ENCODE results near the gene UBR2. TPM values are rescaled to one million over a fixed set of nuclear protein-coding genes. Genes with fewer than 3 reads are reported as not detected.

UBR2 gene
- total and polyA plus RNA-seq, 2 of the 13 experiments (the other 11 are each of a cell fraction or from before 2014, with no cell fraction given) = 17.6 to 29.3 TPM

- TF ChIP-seq ZKSCAN5 (CRISPR knock-in tag; IDR thresholded peaks at IDR 0.05) (no peak), ATF2 (CRISPR knock-in tag; IDR thresholded peaks at IDR 0.05) (no peak; the same call in 1 of the 2 replicates), CREM (IDR thresholded peaks at IDR 0.05) (no peak), CREM (CRISPR knock-in tag; IDR thresholded peaks at IDR 0.05) (no peak), SP140L (CRISPR knock-in tag; IDR thresholded peaks at IDR 0.05; ENCODE audit: borderline replicate concordance) (peak; percentile 70; the same call in 1 of the 2 replicates), FOXM1 (CRISPR knock-in tag; IDR thresholded peaks at IDR 0.05) (no peak), FOXK1 (CRISPR knock-in tag; IDR thresholded peaks at IDR 0.05; ENCODE audit: borderline replicate concordance, low read depth) (0 out of 2 replicates have a peak, but pooled peaks have one; percentile 10), RXRA (CRISPR knock-in tag; IDR thresholded peaks at IDR 0.05) (peak; percentile 47), PATZ1 (CRISPR knock-in tag; IDR thresholded peaks at IDR 0.05) (no peak), ZNF280D (CRISPR knock-in tag; IDR thresholded peaks at IDR 0.05) (no peak), DMTF1 (CRISPR knock-in tag; IDR thresholded peaks at IDR 0.05) (no peak), THAP9 (CRISPR knock-in tag; IDR thresholded peaks at IDR 0.05; ENCODE audit: borderline replicate concordance) (0 out of 2 replicates have a peak, but pooled peaks have one; percentile 49), SMARCC2 (IDR thresholded peaks at IDR 0.05) (no peak)
Measured at GRCh38 chr6:42547407-42548329, 16.2 kb upstream of the UBR2 start (continued).
